HG03571 (cell line): Measurements from ENCODE around the gene PFKFB1.

ENCODE experiments used
- ATAC-seq: cut with Tn5 transposase; IDR thresholded peaks from one replicate; pipeline ENCODE4 v1.9.1; 2021; ENCODE audit not compliant: unreplicated experiment

The PFKFB1 gene

DNA sequence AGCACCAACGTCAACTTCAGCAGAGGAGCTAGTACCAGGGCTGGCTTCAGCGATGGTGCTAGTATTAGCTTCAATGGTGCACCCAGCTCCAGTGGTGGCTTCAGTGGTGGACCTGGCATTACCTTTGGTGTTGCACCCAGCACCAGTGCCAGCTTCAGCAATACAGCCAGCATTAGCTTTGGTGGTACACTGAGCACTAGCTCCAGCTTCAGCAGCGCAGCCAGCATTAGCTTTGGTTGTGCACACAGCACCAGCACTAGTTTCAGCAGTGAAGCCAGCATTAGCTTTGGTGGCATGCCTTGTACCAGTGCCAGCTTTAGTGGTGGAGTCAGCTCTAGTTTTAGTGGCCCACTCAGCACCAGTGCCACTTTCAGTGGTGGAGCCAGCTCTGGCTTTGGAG is 65.1 kb downstream of the PFKFB1 start:
- ATAC-seq, result no peak

DNA sequence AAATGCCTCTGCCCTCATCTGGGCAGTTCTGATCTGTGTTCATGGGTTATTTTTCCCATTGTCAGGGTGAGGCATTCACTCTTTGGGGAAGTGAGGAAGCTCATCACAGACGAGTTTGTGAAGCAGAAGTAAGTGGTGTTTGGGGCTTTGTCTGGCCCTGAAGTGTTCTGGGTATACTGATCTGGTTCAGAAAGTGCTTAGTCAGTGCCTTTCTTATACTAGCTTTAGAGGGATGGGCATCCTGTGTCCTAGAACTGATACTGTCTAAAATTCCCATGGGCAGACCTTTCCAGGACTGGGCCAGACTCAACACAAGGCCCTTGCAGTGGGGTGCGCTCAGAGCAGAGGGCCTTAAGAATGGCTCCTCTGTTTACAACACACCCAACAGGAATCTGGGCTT is 67.0 kb downstream of the PFKFB1 start:
- no peak for ATAC-seq

DNA sequence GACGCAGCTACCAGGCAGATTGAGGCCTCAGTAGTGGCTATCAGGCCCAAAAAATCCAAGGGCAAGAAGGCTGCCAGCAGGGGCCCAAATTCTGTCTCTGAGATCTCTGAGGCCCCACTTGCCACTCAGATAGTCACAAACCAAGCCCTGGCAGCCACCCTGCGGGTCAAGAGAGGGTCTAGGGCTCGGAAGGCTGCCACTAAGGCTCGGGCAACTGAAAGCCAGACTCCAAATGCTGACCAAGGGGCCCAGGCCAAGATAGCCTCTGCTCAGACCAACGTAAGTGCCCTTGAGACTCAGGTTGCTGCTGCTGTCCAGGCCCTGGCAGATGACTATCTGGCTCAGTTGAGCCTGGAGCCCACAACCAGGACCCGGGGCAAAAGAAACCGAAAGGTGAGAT is 70.6 kb downstream of the PFKFB1 start:
- ATAC-seq, result no peak

DNA sequence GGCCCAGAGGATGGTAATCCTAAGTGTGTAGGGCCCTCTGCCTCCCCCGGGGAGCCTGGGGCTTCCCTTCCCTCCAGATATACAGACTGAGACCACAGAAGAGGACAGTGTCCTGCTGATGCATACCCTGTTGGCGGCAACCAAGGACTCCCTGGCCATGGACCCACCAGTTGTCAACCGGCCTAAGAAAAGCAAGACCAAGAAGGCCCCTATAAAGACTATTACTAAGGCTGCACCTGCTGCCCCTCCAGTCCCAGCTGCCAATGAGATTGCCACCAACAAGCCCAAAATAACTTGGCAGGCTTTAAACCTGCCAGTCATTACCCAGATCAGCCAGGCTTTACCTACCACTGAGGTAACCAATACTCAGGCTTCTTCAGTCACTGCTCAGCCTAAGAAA is 71.4 kb downstream of the PFKFB1 start:
- ATAC-seq, result no peak

DNA sequence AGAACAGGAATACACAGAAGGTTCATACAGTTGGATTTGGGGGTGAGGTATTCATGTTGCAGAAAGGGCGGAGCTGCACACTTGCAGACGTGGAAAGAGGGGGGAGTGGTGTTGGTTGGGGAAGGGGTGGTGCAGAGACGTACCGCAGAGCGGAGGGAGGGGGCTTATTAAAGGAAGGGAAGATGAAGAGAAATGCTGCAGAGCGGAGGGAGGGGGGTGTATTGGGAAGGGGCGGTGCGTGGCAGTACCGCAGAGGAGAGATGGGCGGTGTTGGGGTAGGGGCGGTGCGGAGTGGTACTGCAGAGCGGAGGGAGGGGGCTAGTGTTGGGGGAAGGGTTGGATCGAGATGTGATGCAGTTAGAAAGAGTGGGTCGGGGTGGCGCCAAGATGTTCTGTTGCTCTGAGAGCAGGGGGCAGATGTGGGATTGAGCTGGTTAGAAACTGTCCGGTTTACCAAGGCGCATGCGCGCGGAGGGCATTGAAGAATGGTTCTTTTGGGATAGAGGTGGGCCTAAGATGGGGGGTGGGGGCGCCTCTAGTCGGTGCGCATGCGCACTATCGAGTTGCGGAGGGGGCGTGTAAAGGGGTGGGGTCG is 72.5 kb downstream of the PFKFB1 start:
- ATAC-seq, result no peak

GRCh38 chrX:54920610-54921426 is 73.2 kb downstream of the PFKFB1 start, which contains the start of gene TRO:
TRO (plus strand) TSS chrX:54920824; CDS start chrX:54922247, 1,423 bp downstream.
- ATAC-seq, result no peak

GRCh38 chrX:54909941-54910340 is 84.0 kb downstream of the PFKFB1 start:
- no peak for ATAC-seq

GRCh38 chrX:54894159-54894558 is 99.8 kb downstream of the PFKFB1 start:
- ATAC-seq, result no peak

DNA sequence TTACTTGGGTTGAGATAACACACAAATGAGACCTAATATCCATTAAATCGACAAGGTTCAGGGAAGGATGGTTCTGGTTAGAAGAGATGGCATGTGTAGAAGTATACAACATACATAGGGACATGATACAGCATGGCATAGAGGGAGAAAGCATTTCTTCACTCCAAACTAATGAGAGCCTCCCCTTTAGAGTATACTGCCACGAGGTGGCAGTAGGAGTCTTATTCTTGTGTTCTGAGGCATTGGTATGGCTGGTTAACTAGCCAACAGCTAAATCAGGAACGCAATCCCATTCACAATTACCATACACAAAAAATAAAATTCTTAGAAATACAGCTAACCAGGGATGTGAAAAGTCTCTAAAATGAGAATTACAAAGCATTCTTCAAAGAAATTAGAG is 102.4 kb downstream of the PFKFB1 start:
- no peak for ATAC-seq

DNA sequence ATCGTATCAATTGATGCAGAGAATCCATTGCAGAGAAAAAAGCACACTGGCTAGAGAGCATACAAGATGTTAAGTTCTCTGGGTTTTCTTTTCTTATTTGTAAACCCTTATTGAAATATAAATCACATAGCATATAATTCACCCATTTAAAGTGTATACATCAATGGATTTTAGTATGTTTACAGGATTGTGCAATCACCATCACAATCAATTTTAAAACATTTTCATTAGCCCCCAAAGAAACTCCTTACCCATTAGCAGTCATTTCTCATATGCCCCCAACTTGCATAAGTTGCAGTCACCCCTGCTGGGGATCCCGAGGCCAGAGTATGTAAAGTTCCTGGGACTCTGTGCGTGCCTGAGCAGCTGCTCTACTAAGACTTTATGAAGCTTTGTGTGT is 108.2 kb downstream of the PFKFB1 start:
- ATAC-seq, result no peak
